Endothelial cell of umbilical vein (primary cell): ENCODE results near the gene PPP1R13B. TPM values are rescaled to one million over a fixed set of nuclear protein-coding genes. Genes with fewer than 3 reads are reported as not detected.

Experiments used
- BruUV-seq: library from RNA; stranded (reverse); fragments of 400-500 nt; replicated peaks from 2 replicates; lab custom pipeline; 2021; lab: Mats Ljungman, UMichigan
- CTCF ChIA-PET: fragments of 300-600, 350-600 bp; sonication (Branson Sonifier 250); formaldehyde crosslinking; loops from one replicate; lab custom pipeline; 2021; ENCODE audit warnings: antibody characterized with exemption, inconsistent platforms; lab: Charles Lee
- POLR2A ChIA-PET: fragments of 300-600, 350-600 bp; sonication (Branson Sonifier 250); formaldehyde crosslinking; loops from one replicate; lab custom pipeline; 2021; ENCODE audit warnings: antibody characterized with exemption, inconsistent platforms; lab: Charles Lee
- DNase-seq: peaks from one replicate; pipeline ENCODE4 v3.0.0-alpha.2; 2011; ENCODE audit warnings: low read depth, low spot score
- FAIRE-seq: peaks from 2 replicates; lab custom pipeline; 2011; peaks lifted over from hg19 to GRCh38; lab: Jason Lieb, UNC
- H2AFZ ChIP-seq: 2 replicates; pipeline ENCODE4 v1.6.0; 2012; ENCODE audit warnings: low read depth, low read length, control low read depth, inconsistent platforms
- H3K27ac ChIP-seq: 2 replicates; pipeline ENCODE4 v1.5.1; 2011; ENCODE audit warnings: low read depth, mild to moderate bottlenecking, control low read depth, low read length, moderate library complexity; ENCODE audit not compliant: insufficient read depth
- H3K27me3 ChIP-seq, 2 experiments: 2 replicates each; pipeline versions ENCODE4 v1.6.0 to v1.6.1; 2011; ENCODE audit warnings: low read length in 2 of 2, mixed read lengths in 1 of 2; ENCODE audit not compliant: control insufficient read depth in 2 of 2, insufficient read depth in 2 of 2
- H3K36me3 ChIP-seq, 2 experiments: 2 replicates in 1 of 2; 3 replicates in 1 of 2; pipeline ENCODE4 v1.5.1; 2011; ENCODE audit warnings: low read length in 2 of 2, mild to moderate bottlenecking in 1 of 2, moderate library complexity in 1 of 2; ENCODE audit not compliant: control insufficient read depth in 2 of 2, insufficient read depth in 2 of 2; ENCODE audit errors: extremely low read depth in 1 of 2
- H3K4me1 ChIP-seq: 3 replicates; pipeline ENCODE4 v1.5.1; 2011; ENCODE audit warnings: mild to moderate bottlenecking, low read length; ENCODE audit not compliant: control insufficient read depth, insufficient read depth; ENCODE audit errors: extremely low read depth
- H3K4me2 ChIP-seq: 2 replicates; pipeline ENCODE4 v1.6.1; 2011; ENCODE audit warnings: low read length, control low read depth, mixed read lengths; ENCODE audit not compliant: insufficient read depth
- H3K4me3 ChIP-seq, 3 experiments: fragments of 200-600 bp in 1 of 3; sonication (generic), shearing (Covaris generic) in 1 of 3; replicated peaks in 1 of 3; 2 replicates each; pipeline ENCODE4 v1.5.1; 2011 to 2016; ENCODE audit warnings: control low read depth in 3 of 3, low read length in 3 of 3, mild to moderate bottlenecking in 2 of 3, inconsistent platforms in 1 of 3, low read depth in 1 of 3, moderate library complexity in 1 of 3; ENCODE audit not compliant: insufficient read depth in 1 of 3
- H3K79me2 ChIP-seq: 2 replicates; pipeline ENCODE4 v1.6.0; 2012; ENCODE audit warnings: low read length, inconsistent platforms; ENCODE audit not compliant: control insufficient read depth, insufficient read depth
- H3K9ac ChIP-seq: replicated peaks from 2 replicates; pipeline ENCODE3; 2011; ENCODE audit warnings: low read length, control low read depth; ENCODE audit not compliant: insufficient read depth; ENCODE audit errors: extremely low read depth
- H3K9me1 ChIP-seq: replicated peaks from 3 replicates; pipeline ENCODE4 v1.6.0; 2011; ENCODE audit warnings: mild to moderate bottlenecking, low read length; ENCODE audit not compliant: control insufficient read depth, insufficient read depth; ENCODE audit errors: extremely low read depth
- H3K9me3 ChIP-seq: replicated peaks from 2 replicates; pipeline ENCODE4 v1.5.1; 2012; ENCODE audit warnings: low read length, inconsistent platforms; ENCODE audit not compliant: control insufficient read depth, insufficient read depth
- H4K20me1 ChIP-seq: replicated peaks from 2 replicates; pipeline ENCODE3; 2011; ENCODE audit warnings: mild to moderate bottlenecking, low read length; ENCODE audit not compliant: control insufficient read depth, insufficient read depth; ENCODE audit errors: extremely low read depth
- CTCF ChIP-seq, 2 donors: IDR thresholded peaks; 1 replicate in 1 of 2; 2 replicates in 1 of 2; pipeline ENCODE4 v1.5.1; 2011; ENCODE audit warnings: low read length in 2 of 2, mild to moderate bottlenecking in 2 of 2, moderate library complexity in 2 of 2, control low read depth in 1 of 2, inconsistent platforms in 1 of 2, low read depth in 1 of 2; ENCODE audit not compliant: insufficient read depth in 1 of 2; ENCODE audit errors: extremely low read depth in 1 of 2
- EZH2 ChIP-seq: IDR thresholded peaks from 2 replicates; pipeline ENCODE4 v1.6.1; 2012; ENCODE audit warnings: borderline replicate concordance, low read depth, mild to moderate bottlenecking, moderate library complexity, low read length, inconsistent platforms; ENCODE audit not compliant: severe bottlenecking
- JUN ChIP-seq: IDR thresholded peaks from 2 replicates; pipeline ENCODE4 v1.6.1; 2011; ENCODE audit warnings: borderline replicate concordance, low read depth; ENCODE audit not compliant: insufficient read length, insufficient read depth
- MYC ChIP-seq: IDR thresholded peaks from one replicate; pipeline ENCODE4 v1.6.1; 2011; ENCODE audit warnings: mild to moderate bottlenecking, low read depth, low read length
- POLR2A ChIP-seq: IDR thresholded peaks from 2 replicates; pipeline ENCODE4 v1.6.1; 2012; ENCODE audit warnings: low read depth, mild to moderate bottlenecking, control low read depth, low read length
- POLR2AphosphoS5 ChIP-seq: IDR thresholded peaks from 2 replicates; pipeline ENCODE4 v1.6.1; 2012; ENCODE audit warnings: low read depth, mild to moderate bottlenecking, control low read depth, low read length, moderate library complexity; ENCODE audit not compliant: insufficient read depth
- dilution Hi-C: fragments of 300-500 bp; cut with MboI; formaldehyde crosslinking; loops from one replicate; pipeline ENCODE4 v1.15.0; 2019; ENCODE audit warnings: low sequenced_read_pairs; ENCODE audit not compliant: extremely low pct_ligation_motif_present
- intact Hi-C: fragments of 100-400 bp; cut with micrococcal nuclease; formaldehyde crosslinking; loops from one replicate; pipeline ENCODE4 v1.10.0; 2022
- polyA plus RNA-seq, 4 experiments: library from polyadenylated mRNA; depleted of rRNA in 3 of 4; stranded (reverse) in 3 of 4; unstranded in 1 of 4; fragments of >200 nt; gene quantifications; 2 replicates each; pipeline versions ENCODE4 v1.2.1 to v1.2.3, GENCODE V29; 2011 to 2012; ENCODE audit warnings: missing spikeins in 1 of 4
- total RNA-seq: library from RNA; stranded (reverse); gene quantifications from 2 replicates; pipeline ENCODE4 v1.2.3, GENCODE V29; 2021
- TF ChIP-seq, protein P1 (sequence below): IDR thresholded peaks from 2 replicates; pipeline ENCODE4 v1.6.1; 2011; ENCODE audit not compliant: insufficient read depth, insufficient read length

The PPP1R13B gene
- total and polyA plus RNA-seq, 2 donors (not counting 3 experiments of a cell fraction or from before 2014, with no cell fraction given): 10.0 to 30.0 TPM

- CTCF ChIA-PET: interaction anchor here (0.5 to 5.4 kb wide), 4 partner anchors 10 to 174 kb away, joined by 4 to 47 read pairs (median 12); no protein-coding TSS in a partner anchor
- Histone ChIP-seq H3K9me1 (no peaks in the 10 kb centered on the region), H3K79me2 (peaks cover 2% of the 10 kb centered on the region), H3K9ac (no peak overlapping the region), H3K27me3 (no peaks in the 10 kb centered on the region), H2AFZ (no peak overlapping the region), H3K4me3 (no peak overlapping the region), H3K27ac (no peak overlapping the region), H3K4me2 (no peak overlapping the region), H3K9me3 (no peaks in the 10 kb centered on the region), H3K4me1 (peaks cover 11% of the 10 kb centered on the region), H3K36me3 (no peaks in the 10 kb centered on the region), H4K20me1 (no peaks in the 10 kb centered on the region)
- FAIRE-seq (no peak), DNase-seq (no peak)
- dilution Hi-C loops (no loop called here), intact Hi-C loops (no loop called here)
- no TSS peak for BruUV-seq
- POLR2A ChIA-PET: no interaction called here
- TF ChIP-seq JUN (no peak), POLR2A (no peak), POLR2AphosphoS5 (no peak), CTCF (IDR thresholded peaks at IDR 0.05; ENCODE audit: extremely low read depth in 1 of 2, insufficient read depth in 1 of 2, low read depth in 1 of 2, low read length in 2 of 2) (no peak), EZH2 (no peak), MYC (no peak)
- TF ChIP-seq, protein P1, sequence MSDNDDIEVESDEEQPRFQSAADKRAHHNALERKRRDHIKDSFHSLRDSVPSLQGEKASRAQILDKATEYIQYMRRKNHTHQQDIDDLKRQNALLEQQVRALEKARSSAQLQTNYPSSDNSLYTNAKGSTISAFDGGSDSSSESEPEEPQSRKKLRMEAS: no peak
Observed at GRCh38 chr14:103818870-103819269, 28.5 kb downstream of the PPP1R13B start.
